NCI-H187 (cell line): ENCODE measurements around the gene JAK3.

Experiments
- DNase-seq, 2 experiments: peaks; one replicate each; lab custom pipeline; 2025; lab: John Stamatoyannopoulos, UW

The JAK3 gene

GRCh38 chr19:17840019-17840418, 7.8 kb downstream of the JAK3 start:
- no peak for DNase-seq

DNA sequence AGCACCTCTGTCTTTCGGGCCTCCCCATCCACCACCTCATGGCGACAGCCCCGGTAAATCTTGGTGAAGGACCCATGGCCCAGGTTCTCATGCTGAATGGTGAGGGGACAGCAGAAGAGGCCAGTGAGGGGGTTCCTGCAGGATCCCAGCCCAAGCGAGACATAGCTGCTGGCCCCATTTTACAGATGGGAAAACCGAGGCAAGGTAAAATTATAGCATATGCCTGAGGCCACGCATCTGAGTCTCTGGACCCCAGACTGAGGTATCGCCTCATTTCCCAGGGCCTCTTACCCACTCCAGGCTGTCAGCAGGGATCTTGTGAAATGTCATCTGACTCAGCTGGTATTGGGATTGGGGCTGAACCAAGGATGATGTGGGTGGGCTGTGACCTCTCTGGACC, 9.8 kb downstream of the JAK3 start:
- DNase-seq = no peak

DNA sequence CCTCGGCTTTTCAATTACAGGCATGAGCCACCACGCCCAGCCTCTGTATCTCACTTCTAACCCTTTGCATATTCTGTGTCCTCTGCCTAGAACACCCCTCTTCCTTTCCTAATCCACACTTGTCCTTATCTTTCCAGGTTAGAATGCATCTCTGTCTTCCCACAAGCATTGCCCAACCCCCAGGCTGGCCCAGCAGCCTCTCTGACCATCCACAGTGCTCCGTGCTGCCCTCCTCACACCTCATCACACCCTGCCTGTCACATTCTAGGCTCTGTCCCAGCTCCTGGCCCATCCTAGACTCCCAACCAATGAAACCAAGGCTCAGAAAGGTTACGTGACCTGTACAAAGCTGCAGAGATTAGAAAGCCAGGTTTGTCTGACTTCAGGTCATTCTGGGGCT, 11.3 kb downstream of the JAK3 start:
- no peak for DNase-seq

- no peak for DNase-seq
Observed at GRCh38 chr19:17835182-17836006, 12.4 kb downstream of the JAK3 start.

GRCh38 chr19:17834350-17835181, 13.2 kb downstream of the JAK3 start:
- DNase-seq = no peak

DNA sequence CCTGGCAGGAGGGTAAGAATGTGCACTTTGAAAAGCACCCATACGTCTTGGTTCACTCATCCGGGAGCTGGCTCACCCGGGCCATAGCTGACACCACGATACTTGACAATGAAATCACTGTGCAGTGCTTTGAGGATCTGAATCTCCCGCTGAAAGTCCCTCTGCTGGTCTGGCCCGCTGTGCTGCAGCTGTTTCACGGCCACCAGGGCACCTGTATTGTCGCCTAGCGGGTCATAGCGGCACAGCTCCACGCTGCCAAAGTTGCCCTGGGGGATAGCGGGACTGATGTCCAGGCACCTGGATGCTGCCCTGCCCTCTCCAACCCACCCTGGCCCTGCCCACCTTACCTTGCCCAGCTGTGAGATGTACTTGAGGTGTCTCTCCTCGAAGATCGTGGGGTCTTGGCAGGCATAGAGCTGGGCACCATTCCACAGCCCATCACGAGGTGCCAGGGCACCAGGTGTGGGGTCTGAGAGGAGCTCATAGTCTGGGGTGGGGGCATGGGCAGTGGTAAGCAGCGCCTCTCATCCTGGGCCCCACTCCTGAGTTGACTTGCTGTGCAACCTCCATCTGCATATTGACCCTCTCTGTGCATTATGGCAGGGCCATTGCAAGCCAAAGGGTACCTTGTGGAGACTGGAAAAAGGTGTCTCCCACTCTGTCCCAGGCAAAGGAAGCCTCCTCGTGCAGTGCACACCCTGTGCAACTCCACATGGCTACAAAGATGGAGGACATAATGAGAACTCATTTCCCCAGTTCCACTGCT, 15.2 kb downstream of the JAK3 start:
- no peak for DNase-seq

DNA sequence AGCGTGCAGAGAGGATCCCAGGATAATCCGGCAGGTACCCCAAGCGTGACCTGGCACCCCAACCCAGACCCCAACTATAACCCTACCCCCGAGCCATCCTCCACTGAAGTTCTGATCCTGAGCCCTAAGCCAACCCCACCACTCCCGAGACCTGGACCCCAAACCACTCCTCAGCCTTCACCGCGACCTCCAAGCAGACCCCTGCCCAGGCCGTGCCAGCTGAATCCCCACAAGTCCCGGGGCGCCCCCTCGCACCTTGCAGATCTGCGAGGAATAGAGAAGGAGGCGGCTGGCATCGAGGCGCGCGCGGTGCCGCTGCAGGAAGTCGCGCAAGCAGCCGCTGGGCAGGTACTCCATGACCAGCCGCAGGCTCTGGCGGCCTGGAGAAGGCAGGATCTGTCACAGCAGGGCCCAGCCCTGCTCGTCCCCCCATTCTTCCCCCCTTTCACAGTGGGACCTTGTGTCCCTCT, 16.3 kb downstream of the JAK3 start:
- DNase-seq = no peak

GRCh38 chr19:17830567-17831418, 17.0 kb downstream of the JAK3 start:
- peak; percentile 48 to 74 for DNase-seq

DNA sequence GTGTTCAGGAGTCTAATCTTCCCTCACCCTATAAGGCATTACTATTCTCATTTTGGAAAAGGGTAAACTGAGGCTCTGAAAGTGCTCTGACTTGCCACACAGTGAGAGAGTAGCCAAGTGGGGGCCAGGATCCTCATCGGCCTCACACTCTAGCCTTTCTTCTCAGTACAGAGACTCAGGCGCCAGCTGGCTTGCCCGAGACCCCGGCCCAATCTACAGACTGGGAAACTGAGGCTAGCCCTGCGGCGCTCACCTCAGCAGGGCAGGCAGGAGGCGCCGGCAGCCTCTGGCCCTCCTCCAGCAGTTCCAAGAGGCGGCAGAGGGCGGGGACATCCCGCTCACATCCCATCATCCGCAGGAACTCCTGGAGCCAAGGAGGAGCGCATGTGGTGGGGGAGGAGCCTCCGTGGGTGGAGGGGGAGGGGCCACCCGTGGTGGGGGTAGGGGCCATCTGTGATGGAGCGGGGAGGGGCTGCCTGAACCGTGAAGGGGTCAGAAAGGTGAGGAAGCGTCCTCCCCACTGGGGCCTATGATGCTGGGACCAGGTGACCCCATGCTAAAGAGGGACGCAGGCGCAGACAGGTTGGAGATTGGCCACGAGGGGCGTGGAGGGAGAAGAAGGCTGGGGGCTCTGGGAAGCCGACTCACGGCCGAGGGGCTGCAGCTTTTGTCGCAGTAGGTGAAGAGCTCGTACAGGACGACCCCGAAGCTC, 17.8 kb downstream of the JAK3 start:
- DNase-seq = peak in 1 of 2 experiments; percentile 2

DNA sequence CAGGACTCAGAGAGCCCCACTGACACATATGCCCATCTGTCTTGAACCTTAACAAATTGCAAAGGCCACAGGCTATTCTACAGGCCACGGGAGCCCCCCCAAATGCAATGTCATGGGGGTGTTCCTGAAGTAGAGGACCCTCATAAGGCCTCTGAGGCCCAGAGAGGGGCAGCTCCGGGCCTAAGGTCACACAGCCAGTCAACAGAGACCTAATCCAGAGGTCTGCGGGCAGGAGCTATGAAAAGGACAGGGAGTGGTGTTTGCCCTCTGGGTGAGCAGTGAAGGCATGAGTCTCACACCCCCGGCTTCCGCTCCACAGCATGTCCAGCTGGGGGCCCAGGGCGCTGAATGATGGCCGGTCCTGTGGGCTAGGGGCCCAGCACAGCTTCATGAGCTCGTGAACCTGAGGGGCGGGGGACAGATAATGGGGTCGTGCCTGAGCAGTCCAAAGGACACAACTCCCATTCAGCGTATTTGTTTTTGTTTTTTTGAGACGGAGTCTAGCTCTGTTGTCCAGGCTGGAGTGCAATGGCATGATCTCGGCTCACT, 21.2 kb downstream of the JAK3 start:
- no peak for DNase-seq

DNA sequence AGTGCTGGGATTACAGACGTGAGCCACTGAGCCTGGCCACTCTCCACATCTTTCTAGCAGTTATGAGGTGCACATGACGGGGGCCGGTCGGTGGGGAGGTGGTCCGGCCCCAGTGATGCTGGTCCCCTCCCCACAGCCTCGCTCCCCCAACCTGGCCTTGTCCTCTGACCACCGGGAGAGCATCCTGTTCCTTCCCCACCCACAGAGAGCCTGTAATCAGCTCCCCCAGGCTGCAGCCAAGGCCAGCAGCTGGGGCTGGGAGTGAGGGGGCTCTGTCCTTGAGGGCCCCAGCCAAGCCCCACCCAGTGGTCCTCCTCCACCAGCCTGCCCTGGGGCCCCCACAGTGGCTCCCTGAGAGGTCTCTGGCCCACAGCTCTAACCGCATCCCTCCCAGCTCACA, 23.4 kb downstream of the JAK3 start:
- DNase-seq = no peak

DNA sequence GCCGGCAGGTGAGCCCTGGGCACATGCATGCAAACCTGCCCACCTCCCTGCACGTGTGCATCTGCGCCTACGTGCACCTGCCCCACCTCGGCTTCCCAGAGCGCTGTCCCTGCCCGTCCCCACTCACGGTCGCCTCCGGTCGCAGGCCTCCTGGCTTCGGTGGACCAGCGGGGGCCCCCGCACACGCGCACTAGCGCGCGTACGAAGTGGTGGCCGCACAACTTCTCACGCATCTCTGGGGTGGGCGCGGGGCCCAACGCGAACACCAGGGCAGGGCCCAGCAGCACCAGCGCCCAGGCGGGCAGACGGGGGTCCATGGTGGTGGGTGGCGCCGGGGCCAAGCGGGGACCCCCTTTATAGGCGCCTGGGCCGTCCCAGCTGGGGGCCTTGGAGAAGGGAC, 26.6 kb downstream of the JAK3 start, which contains the start of gene INSL3:
TSS of gene INSL3 (minus strand) at position 330 of the 400 bp plus-strand sequence. CDS start at position 317, 13 bp downstream.
- no peak for DNase-seq

GRCh38 chr19:17817668-17818363, 30.0 kb downstream of the JAK3 start:
- no peak for DNase-seq

GRCh38 chr19:17812099-17812498, 35.7 kb downstream of the JAK3 start:
- no peak for DNase-seq

GRCh38 chr19:17811681-17812080, 36.1 kb downstream of the JAK3 start:
- no peak for DNase-seq

GRCh38 chr19:17811103-17811502, 36.7 kb downstream of the JAK3 start:
- no peak for DNase-seq

DNA sequence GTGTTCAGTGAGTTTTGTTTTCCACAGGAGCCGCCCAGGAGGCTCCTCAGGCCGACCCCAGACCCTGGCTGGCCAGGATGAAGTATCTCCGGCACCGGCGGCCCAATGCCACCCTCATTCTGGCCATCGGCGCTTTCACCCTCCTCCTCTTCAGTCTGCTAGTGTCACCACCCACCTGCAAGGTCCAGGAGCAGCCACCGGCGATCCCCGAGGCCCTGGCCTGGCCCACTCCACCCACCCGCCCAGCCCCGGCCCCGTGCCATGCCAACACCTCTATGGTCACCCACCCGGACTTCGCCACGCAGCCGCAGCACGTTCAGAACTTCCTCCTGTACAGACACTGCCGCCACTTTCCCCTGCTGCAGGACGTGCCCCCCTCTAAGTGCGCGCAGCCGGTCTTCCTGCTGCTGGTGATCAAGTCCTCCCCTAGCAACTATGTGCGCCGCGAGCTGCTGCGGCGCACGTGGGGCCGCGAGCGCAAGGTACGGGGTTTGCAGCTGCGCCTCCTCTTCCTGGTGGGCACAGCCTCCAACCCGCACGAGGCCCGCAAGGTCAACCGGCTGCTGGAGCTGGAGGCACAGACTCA, 40.0 kb downstream of the JAK3 start:
- no peak for DNase-seq

- DNase-seq = no peak
Observed at GRCh38 chr19:17806945-17807344, 40.8 kb downstream of the JAK3 start.

- no peak for DNase-seq
Observed at GRCh38 chr19:17805427-17805826, 42.4 kb downstream of the JAK3 start.
